DMS53 treated with DMSO at 0.1 percent for 48 hours (cell line): ENCODE data around the gene RGS9.
"Not testable (repeated sequence)": the region's sequence is repeated elsewhere in the genome, so short reads cannot be mapped to it uniquely, and the experiment has no call there.

Source experiments
- DNase-seq: peaks from one replicate; lab custom pipeline; 2025; ENCODE audit not compliant: unreplicated experiment; lab: John Stamatoyannopoulos, UW

Gene RGS9

GRCh38 chr17:65109990-65110680 lies 27.0 kb upstream of the RGS9 start:
- no peak for DNase-seq

DNA sequence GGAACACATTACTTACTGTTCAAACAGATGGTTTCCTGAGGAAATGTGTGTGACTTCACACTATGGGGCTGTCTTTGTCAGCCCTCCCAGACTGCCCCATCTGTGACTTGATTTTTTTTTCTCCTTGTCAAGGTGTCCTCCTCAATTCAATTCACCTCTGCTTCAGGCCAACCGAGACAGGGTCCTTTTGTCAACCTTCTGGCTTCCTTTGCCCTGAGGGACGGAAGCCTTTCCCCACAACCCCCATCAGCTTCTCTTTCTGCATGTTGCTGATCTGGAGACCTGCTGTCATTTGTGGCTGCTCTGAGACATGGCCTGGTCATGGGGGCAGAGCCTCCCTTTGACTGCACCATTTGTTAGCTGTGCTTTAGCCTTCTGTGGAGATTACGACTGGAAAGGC lies 21.3 kb upstream of the RGS9 start:
- no peak for DNase-seq

DNA sequence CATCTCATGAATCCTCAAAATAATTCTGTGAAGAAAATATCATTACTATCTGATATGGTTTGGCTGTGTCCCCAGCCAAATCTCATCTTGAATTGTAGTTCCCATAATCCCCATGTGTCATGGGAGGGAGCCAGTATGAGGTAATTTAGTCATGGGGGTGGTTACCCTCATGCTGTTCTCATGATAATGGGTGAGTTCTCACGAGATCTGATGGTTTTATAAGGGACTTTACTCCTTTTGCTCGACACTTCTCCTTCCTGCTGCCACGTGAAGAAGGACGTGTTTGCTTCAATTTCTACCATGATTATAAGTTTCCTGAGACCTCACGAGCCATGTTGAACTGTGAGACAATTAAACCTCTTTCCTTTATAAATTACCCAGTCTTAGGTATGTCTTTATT lies 20.7 kb upstream of the RGS9 start:
- not testable (repeated sequence) for DNase-seq

- DNase-seq, result no peak
Observed at GRCh38 chr17:65117384-65118035, 19.7 kb upstream of the RGS9 start.

- DNase-seq, result no peak
Observed at GRCh38 chr17:65121368-65121767, 15.8 kb upstream of the RGS9 start.

DNA sequence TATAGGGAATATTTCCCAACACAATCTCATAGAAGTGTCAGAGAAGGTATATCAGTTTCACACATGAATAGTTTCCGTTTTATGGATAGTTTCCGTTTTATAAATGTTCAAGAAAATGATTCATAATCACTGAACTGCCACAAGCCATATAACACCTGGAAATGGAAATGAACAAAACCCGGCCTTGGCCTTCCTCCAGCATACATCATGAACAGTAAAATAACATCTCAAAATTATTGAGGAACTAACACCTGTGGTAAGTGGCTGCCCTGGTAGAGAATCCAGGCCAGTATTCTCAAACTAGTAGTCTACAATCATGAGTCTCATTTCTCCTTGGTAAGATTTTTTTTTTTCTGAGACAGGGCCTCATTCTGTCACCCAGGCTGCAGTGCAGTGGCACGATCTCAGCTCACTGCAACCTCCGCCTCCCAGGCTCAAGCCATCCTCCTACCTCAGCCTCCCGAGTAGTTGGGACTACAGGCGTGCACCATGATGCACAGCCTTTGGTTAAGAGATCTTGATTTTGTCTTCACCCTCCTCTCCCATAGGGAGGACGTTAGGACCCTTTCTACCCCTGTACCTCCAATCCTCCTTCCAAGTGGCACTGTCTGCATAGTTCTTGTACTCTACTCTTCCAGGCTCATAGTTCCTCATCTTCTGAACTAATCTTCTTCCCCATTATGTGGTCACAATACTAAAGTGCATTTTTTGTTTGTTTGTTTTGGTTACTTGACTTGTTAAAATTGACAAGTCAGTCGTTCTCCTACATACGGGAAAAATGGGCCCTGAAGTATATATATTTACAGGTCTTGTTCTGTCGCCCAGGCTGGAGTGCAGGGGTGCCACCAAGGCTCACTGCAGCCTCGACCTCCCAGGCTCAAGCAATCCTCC lies 15.0 kb upstream of the RGS9 start:
- no peak for DNase-seq

DNA sequence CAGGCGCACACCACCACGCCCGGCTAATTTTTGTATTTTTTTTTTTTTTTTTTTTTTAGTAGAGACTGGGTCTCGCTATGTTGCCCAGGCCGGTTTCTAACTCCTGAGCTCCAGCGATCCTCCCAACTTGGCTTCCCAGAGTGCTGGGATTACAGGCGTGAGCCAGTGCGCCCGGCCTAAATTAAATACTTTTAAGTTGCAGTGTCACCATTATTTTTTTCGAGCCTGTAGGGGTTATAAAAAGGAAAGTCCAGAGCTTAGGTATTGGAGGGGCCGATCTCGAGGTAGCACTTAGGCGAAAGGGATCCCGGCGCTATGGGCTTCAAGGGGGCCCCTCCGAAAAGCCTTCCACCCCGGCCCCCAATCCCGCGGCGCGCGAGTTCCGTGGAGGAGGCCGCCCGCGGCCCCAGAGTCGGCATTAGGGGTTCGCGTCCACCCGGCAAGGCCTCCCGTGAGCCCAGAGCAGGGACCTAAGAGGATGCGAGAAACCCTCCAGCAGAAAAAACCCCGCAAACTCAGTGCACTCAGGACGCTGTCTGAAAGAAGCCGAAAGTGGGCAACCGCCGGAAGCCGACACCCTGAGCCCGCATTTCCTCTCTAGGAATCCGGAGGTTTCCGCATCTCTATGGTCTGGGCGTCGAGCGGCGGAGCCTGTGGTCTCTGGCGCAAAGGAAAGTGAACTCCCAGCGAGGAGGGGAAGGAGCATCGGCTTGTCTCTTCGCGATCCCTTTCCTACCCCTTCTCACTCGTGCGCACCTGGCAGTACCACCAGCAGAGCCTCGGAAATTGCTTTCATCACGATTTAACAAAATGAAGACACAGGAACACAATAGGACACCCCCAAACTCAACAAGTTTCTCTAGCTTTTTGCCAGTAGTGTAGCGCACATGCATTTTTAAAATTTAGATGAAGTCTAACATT lies 14.1 kb upstream of the RGS9 start:
- DNase-seq, result peak; percentile 66

GRCh38 chr17:65123757-65124675 lies 13.2 kb upstream of the RGS9 start:
- DNase-seq, result peak; percentile 63

DNA sequence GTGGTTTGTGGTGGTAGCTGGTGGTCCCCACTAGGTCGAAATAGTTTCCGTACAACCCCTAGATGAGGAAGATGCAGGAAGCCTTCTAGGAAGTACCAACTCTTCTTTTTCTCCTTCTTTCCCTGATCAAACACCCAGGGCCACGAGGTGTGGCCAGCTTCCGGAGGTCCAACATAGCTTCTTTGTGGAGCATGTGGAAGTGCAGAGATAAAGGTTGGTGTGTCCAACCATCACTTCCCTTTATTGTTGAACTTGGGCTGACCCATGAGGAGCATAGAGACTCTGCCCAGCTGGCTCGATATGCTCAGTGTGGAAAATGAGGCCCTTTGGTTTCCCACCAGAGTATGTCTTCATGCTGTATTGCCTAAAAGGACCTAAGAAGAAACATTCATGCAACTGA lies 6.3 kb upstream of the RGS9 start:
- no peak for DNase-seq

- DNase-seq, result no peak
Observed at GRCh38 chr17:65131240-65131639, 5.9 kb upstream of the RGS9 start.

GRCh38 chr17:65131946-65132345 lies 5.2 kb upstream of the RGS9 start:
- no peak for DNase-seq

DNA sequence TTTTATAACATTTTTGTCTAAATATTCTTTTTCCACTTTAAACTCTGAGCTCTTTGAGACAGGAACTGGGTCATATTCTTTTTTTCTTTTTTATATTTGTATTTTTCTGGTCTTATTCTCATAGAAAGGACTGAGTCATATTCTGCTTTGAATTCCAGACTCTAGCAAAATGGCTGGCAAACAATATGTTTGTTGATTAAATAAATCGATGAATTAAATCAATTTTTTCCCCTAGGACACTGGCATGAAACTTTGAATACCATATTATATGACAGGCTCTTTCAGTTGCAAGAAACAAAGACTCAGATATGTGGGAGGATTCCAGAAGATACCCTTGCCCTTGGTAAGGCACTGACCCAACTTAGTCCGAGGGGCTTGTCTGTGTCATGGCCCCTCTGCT lies 3.1 kb upstream of the RGS9 start:
- no peak for DNase-seq

GRCh38 chr17:65139101-65139764 lies 2.1 kb downstream of the RGS9 start:
- no peak for DNase-seq

DNA sequence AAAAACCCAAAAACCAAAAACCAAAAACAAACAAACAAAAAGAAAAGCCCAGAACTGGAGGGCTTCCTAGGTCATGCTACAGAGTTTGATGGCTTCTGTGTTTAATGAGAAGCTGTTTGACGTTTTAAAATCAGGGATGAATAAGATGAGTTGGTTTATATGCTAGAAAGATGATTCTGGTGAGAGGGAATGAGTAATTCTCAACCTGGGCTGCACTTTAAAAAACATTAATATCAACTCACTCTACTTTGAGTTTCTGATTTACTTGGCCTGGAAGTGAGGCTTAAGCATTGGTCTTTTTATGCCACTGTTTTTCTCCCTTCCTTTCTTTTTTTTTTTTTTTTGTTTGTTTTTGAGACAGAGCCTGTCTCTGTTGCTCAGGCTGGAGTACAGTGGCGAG lies 5.1 kb downstream of the RGS9 start:
- DNase-seq, result no peak

- DNase-seq, result no peak
Observed at GRCh38 chr17:65143889-65144604, 6.9 kb downstream of the RGS9 start.

DNA sequence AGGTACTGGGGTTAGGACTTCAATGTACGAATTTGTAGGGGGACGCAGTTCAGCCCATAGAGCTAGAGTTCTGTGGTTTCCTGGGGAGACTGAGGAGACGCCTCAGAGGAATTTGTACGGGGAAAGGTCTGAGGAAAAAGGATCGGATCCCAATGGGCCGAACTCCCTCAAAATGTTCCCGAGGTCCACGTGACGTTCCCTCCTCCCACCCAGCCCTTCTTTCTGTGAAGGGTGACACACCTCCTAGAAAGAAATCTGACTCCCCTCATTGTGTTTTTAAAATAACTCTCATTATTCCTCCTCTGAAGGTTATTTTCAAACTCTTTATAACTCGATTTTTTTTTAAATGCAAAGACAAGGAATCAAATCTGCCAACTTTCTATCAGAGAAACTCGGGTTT lies 8.6 kb downstream of the RGS9 start:
- no peak for DNase-seq

DNA sequence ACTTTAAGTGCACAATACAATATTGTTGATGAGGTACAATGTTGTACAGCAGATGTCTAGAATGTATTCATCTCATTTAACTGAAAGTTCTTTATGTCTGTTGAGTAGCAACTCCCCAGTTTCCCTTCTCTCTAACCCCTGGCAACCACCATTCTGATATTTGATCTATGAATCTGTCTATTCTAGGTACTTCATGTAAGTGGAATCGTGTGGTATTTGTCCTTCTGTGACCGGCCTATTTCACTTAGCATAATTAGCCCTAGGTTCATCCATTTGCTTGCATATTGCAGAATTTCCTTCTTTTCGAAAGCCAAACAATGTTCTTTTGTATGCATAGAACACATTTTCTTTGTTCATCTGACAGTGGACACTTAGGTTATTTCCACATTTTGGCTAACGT lies 10.8 kb downstream of the RGS9 start:
- DNase-seq, result no peak

- peak; percentile 27 for DNase-seq
Observed at GRCh38 chr17:65154770-65155589, 17.8 kb downstream of the RGS9 start.
